ENCODE data around the gene TMEM129.
A peak's percentile ranks its signal among the peaks of the same experiment; 100 is the strongest.
"Not testable (repeated sequence)": the region's sequence is repeated elsewhere in the genome, so short reads cannot be mapped to it uniquely, and the experiment has no call there.

TMEM129 gene

GRCh38 chr4:1690698-1691097 lies 30.4 kb downstream of the TMEM129 start:
- no peak for DNase-seq (ENCODE audit: low spot score)

GRCh38 chr4:1686440-1687036 lies 34.6 kb downstream of the TMEM129 start:
- no peak for DNase-seq (ENCODE audit: low spot score)

GRCh38 chr4:1685235-1686150 lies 35.6 kb downstream of the TMEM129 start:
- no peak for DNase-seq (ENCODE audit: low spot score)

- DNase-seq (ENCODE audit: low spot score): no peak
These were observed 36.5 kb downstream of the TMEM129 start for GRCh38 chr4:1684506-1685234.

DNA sequence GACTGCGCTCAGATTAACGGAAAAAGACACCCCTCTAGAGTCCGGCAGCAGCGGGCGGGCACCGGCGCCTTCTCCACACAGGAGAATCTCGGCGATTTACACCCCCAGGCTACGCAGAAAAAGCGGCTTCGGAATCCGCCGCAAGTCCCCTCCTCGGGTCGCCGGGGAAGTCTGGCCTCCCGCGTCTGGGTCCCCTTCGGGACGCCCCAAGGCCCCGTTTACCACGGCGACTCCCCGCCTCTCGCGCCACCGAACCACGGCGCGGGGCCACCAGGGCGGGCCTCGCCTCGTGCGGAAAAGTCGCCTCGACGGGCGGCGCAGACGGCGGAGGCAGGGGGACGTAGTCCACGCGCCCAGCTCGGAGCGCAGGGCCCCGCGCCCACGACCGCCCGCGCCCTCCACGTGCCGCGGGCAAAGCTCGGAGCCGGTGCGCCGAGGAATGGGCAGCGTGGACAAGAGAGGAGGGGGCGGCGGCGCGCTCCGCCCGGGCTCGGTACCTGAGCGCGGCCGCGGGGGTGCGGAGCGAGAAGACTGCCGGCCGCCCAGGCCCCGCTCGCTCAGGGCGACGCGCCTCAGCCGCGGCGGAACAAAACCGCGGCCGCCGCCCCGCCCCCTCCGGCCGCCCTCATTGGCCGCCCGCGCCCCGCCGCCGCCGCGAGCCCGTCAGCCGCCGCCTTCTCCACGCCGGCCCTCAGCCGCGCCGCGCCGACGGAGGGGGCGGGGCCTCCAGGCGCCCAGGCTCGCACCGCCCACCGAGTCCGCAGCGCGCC lies 37.2 kb downstream of the TMEM129 start, which contains the start of gene FAM53A:
Gene FAM53A, minus strand, starts transcription at position 578 of the 770 bp plus-strand sequence. CDS start 15,572 bp downstream, outside the sequence.
- DNase-seq (ENCODE audit: low spot score): peak; percentile 68

- peak; percentile 15 for DNase-seq (ENCODE audit: low spot score)
These were observed 37.8 kb downstream of the TMEM129 start for GRCh38 chr4:1683261-1683735.

DNA sequence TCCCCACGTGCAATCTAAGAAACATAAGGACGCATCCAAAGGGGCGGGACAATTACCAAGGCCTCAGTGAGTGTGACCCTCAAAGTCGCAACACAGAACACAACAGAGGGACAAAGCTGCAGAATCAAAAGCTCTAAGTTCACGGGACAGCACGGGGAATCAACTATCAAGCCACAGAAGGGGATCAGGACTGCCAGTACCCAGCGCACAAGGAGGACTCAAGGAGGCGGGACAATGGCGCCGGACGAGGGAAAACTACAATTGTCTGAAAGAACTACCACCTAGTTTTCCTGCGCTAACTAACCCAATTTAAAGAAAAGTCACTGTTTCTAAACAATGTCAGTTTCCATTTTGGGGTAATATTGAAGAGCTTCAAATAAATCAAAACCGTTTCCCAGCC lies 38.3 kb downstream of the TMEM129 start:
- DNase-seq (ENCODE audit: low spot score): no peak

DNA sequence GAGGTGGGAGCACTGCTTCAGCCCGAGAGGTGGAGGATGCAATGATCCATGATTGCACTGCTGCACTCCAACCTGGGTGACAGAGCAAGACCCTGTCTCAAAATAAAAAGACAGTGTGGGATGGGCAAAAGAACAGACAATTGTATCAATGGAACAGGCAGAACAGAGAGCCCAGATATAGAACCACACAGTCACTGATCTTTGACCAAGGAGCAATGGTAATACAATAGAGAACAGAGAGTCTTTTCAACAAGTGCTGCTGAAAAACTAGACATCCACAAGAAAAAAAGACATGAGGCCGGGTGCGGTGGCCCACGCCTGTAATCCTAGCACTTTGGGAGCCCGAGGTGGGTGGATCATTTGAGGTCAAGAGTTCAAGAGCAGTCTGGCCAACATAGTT lies 42.9 kb downstream of the TMEM129 start:
- DNase-seq (ENCODE audit: low spot score): no peak

DNA sequence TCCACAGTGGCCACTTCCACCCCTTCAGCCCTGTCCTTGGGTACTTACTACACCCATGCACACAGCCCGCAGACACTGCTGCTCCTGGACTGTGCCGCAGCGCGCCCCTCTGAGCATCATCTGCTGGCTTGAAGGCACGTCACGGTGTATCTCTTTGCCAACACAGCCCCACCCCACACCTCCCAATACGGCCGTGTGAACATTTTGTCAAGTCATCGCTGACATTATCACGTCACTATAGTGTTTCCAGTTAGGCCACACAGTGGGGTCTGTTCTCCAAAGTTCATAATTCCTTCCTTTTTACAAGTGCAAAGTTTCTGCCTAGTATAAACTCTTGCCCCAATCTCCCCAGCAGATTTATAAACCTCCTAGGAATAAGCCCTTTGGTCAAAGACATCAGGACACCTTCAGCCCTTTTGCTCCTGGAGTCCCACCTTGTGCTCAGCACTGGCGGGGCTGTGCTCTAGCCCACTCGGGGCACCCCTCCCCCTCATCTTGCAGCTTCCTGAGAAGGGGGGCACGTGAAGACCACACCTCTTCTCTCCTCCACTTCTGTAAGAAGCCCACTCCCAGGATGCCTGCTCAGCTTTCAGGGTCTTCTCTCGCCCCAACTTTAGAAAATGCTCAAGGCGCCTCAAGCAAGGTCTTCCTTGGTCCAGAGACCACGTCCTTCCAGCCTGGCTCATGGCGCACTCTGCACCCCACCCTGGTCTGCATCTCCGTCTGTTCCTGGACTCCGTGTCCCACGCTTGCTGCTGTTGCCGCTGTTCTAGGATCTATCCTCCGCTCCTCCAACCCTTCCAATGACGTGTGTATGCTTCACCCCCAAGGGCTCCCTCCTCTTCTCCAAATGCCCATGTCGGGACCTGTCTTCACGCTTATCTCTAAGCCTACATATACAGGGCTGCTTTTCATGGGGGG lies 44.3 kb downstream of the TMEM129 start:
- no peak for DNase-seq (ENCODE audit: low spot score)

GRCh38 chr4:1675802-1676137 lies 45.4 kb downstream of the TMEM129 start:
- no peak for DNase-seq (ENCODE audit: low spot score)

GRCh38 chr4:1675136-1675801 lies 45.9 kb downstream of the TMEM129 start:
- no peak for DNase-seq (ENCODE audit: low spot score)

GRCh38 chr4:1674682-1675081 lies 46.4 kb downstream of the TMEM129 start:
- no peak for DNase-seq (ENCODE audit: low spot score)

- no peak for DNase-seq (ENCODE audit: low spot score)
These were observed 47.5 kb downstream of the TMEM129 start for GRCh38 chr4:1673671-1674070.

GRCh38 chr4:1671011-1671410 lies 50.1 kb downstream of the TMEM129 start:
- DNase-seq (ENCODE audit: low spot score): not testable (repeated sequence)

- DNase-seq (ENCODE audit: low spot score): no peak
These were observed 50.8 kb downstream of the TMEM129 start for GRCh38 chr4:1670279-1670678.

- DNase-seq (ENCODE audit: low spot score): no peak
These were observed 51.3 kb downstream of the TMEM129 start for GRCh38 chr4:1669850-1670249.

- no peak for DNase-seq (ENCODE audit: low spot score)
These were observed 51.9 kb downstream of the TMEM129 start for GRCh38 chr4:1669270-1669669.

- no peak for DNase-seq (ENCODE audit: low spot score)
These were observed 52.7 kb downstream of the TMEM129 start for GRCh38 chr4:1668488-1668840.

GRCh38 chr4:1667273-1667672 lies 53.9 kb downstream of the TMEM129 start:
- no peak for DNase-seq (ENCODE audit: low spot score)

- no peak for DNase-seq (ENCODE audit: low spot score)
These were observed 54.7 kb downstream of the TMEM129 start for GRCh38 chr4:1666391-1666790.

All from kidney capillary endothelial cell (primary cell).